ENCODE results near the gene IRX4. TPM values are rescaled to one million over a fixed set of nuclear protein-coding genes. Genes with fewer than 3 reads are reported as not detected.
A peak's percentile ranks its signal among the peaks of the same experiment; 100 is the strongest.

The IRX4 gene
- total RNA-seq, 4 donors from 2014 or later = not detected

- TF ChIP-seq POLR2A (IDR thresholded peaks at IDR 0.05) (no peak), CTCF (IDR thresholded peaks at IDR 0.05) (no peak)
- DNase-seq = peak in 1 of 3 donors; percentile 25
- Histone ChIP-seq H3K9me3 (no peaks in the 10 kb centered on the region), H3K27me3 (no peaks in the 10 kb centered on the region), H3K36me3 (no peaks in the 10 kb centered on the region), H3K4me3 (no peak overlapping the region), H3K4me1 (no peaks in the 10 kb centered on the region), H3K27ac (no peak overlapping the region)
These were observed 30.3 kb upstream of the IRX4 start for GRCh38 chr5:1912951-1913565.

DNA sequence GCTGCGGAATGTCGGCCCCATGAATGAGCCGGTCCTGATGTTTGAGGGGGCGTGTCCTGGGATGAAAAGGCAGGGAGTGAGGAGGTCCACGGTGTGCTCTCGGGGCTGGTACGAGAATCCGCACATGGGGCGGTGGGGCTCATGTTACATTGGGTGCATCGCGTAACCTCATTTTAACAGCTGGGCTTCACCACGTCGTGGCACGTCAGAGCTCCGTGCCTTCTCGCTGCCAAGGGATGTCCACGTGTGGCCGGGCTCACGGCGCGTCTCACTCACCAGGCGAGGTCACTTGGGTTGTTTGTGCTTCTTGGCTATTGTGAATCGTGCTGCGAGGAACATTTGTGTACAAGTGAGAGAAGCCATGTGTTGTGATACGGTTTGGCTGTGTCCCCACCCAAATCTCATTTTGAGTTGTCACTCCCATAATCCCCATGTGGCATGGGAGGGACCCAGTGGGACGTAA lies 29.1 kb upstream of the IRX4 start:
- no peaks in the 10 kb centered on the region for H3K36me3 ChIP-seq
- no peak overlapping the region for H3K27ac ChIP-seq
- DNase-seq = peak in 1 of 3 donors; percentile 41
- no peak overlapping the region for H3K4me3 ChIP-seq
- H3K9me3 ChIP-seq = no peaks in the 10 kb centered on the region
- H3K4me1 ChIP-seq = no peaks in the 10 kb centered on the region
- H3K27me3 ChIP-seq = no peaks in the 10 kb centered on the region
- TF ChIP-seq POLR2A (IDR thresholded peaks at IDR 0.05) (no peak), CTCF (IDR thresholded peaks at IDR 0.05) (no peak)

- H3K27ac ChIP-seq = no peak overlapping the region
- DNase-seq = peak in 1 of 3 donors; percentile 15
- TF ChIP-seq POLR2A (IDR thresholded peaks at IDR 0.05) (no peak), CTCF (IDR thresholded peaks at IDR 0.05) (no peak)
These were observed 28.4 kb upstream of the IRX4 start for GRCh38 chr5:1910861-1911772.

DNA sequence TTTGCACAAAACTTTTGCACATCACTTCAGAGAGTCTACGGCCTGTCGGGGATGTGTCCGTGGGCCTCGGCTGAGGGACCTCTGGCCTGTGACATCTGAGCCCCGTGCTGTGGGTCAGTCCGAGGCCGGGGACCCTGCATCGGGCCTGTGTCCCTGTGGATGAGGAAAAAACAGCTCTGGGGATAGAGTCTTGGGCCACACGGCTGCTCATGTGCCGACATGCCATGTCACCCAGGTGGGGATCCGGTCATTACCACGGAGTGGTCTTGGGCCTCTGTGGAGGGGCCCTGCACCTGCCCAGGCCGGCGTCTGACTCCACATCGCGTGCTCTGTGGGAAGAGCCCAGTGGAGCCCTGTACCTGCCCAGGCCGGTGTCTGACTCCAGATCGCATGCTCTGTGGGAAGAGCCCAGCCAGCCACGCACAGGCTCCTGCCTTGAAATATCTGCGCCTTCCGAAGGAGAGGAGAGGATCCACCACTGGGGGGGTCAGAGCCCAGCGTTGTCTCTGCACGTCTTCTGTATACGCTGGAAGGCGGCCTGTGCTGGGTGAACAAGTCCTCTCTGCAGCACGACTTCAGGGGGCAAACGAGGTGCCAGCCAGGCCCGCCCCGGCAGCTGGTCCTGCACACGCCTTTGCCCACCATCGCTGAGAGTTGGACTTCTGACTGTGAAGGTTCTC lies 27.5 kb upstream of the IRX4 start:
- Histone ChIP-seq H3K36me3 (no peaks in the 10 kb centered on the region), H3K4me1 (no peaks in the 10 kb centered on the region), H3K9me3 (no peaks in the 10 kb centered on the region), H3K27ac (no peak overlapping the region), H3K27me3 (no peaks in the 10 kb centered on the region), H3K4me3 (no peak overlapping the region)
- TF ChIP-seq CTCF (IDR thresholded peaks at IDR 0.05) (no peak), POLR2A (IDR thresholded peaks at IDR 0.05) (no peak)
- DNase-seq = peak in 1 of 3 donors; percentile 36

More at GRCh38 chr5:1910861-1911772, 28.4 kb upstream of the IRX4 start:
- H3K36me3 ChIP-seq = no peaks in the 10 kb centered on the region
- no peak overlapping the region for H3K4me3 ChIP-seq
- no peaks in the 10 kb centered on the region for H3K9me3 ChIP-seq
- no peaks in the 10 kb centered on the region for H3K27me3 ChIP-seq
- no peaks in the 10 kb centered on the region for H3K4me1 ChIP-seq

GRCh38 chr5:1909346-1909985 lies 26.7 kb upstream of the IRX4 start:
- Histone ChIP-seq H3K27me3 (no peaks in the 10 kb centered on the region), H3K4me3 (no peak overlapping the region), H3K9me3 (no peaks in the 10 kb centered on the region), H3K27ac (no peak overlapping the region), H3K4me1 (no peaks in the 10 kb centered on the region), H3K36me3 (no peaks in the 10 kb centered on the region)
- TF ChIP-seq CTCF (IDR thresholded peaks at IDR 0.05) (no peak), POLR2A (IDR thresholded peaks at IDR 0.05) (no peak)
- peak in 1 of 3 donors; percentile 37 for DNase-seq
